Superior temporal gyrus (tissue), 1 donor: ENCODE data around the gene CDH12.

Source experiments
- DNase-seq: peaks from one replicate; pipeline ENCODE4 v3.0.0-alpha.2; 2016; ENCODE audit errors: extremely low spot score

CDH12 gene

GRCh38 chr5:21711866-21712758 is 1141.0 kb downstream of the CDH12 start:
- no peak for DNase-seq

- no peak for DNase-seq
Measured at GRCh38 chr5:21709770-21710169, 1143.4 kb downstream of the CDH12 start.

- no peak for DNase-seq
Measured at GRCh38 chr5:21704974-21705668, 1148.0 kb downstream of the CDH12 start.

- no peak for DNase-seq
Measured at GRCh38 chr5:21701317-21701716, 1151.8 kb downstream of the CDH12 start.
